CD14-positive monocyte (primary cell): Measurements from ENCODE around the gene SH2B3. TPM values are rescaled to one million over a fixed set of nuclear protein-coding genes. Genes with fewer than 3 reads are reported as not detected.
A peak's percentile ranks its signal among the peaks of the same experiment; 100 is the strongest.
"Not testable (repeated sequence)": the region's sequence is repeated elsewhere in the genome, so short reads cannot be mapped to it uniquely, and the experiment has no call there.

ENCODE experiments used
- DNase-seq, 3 donors: peaks; one replicate each; pipeline ENCODE4 v3.0.0-alpha.2; 2011 to 2022
- H2AFZ ChIP-seq: 2 replicates; pipeline ENCODE4 v1.6.0; 2012; ENCODE audit warnings: mild to moderate bottlenecking, low read depth, low read length, inconsistent platforms; ENCODE audit not compliant: insufficient read depth, poor library complexity, severe bottlenecking
- H3K27ac ChIP-seq, 2 donors: 1 replicate in 1 of 2; 2 replicates in 1 of 2; pipeline ENCODE4 v1.5.1; 2012 to 2013; ENCODE audit warnings: low read length in 2 of 2, control low read depth in 1 of 2, inconsistent platforms in 1 of 2, low read depth in 1 of 2, mild to moderate bottlenecking in 1 of 2
- H3K27me3 ChIP-seq, 2 donors: one replicate each; pipeline versions ENCODE4 v1.6.0 to v1.6.1; 2011 to 2013; ENCODE audit warnings: low read length in 2 of 2; ENCODE audit not compliant: control insufficient read depth in 2 of 2, insufficient read depth in 2 of 2
- H3K36me3 ChIP-seq, 2 donors: replicated peaks in 1 of 2; 1 replicate in 1 of 2; 2 replicates in 1 of 2; pipeline versions ENCODE4 v1.5.1 to v1.6.1; 2012 to 2013; ENCODE audit warnings: low read length in 2 of 2, control low read depth in 1 of 2, inconsistent platforms in 1 of 2, mild to moderate bottlenecking in 1 of 2; ENCODE audit not compliant: insufficient read depth in 2 of 2, control insufficient read depth in 1 of 2
- H3K4me1 ChIP-seq, 2 donors: 1 replicate in 1 of 2; 2 replicates in 1 of 2; pipeline versions ENCODE4 v1.5.1 to v1.6.1; 2012 to 2013; ENCODE audit warnings: low read length in 2 of 2, control low read depth in 1 of 2, inconsistent platforms in 1 of 2, mild to moderate bottlenecking in 1 of 2, moderate library complexity in 1 of 2; ENCODE audit not compliant: insufficient read depth in 2 of 2, control insufficient read depth in 1 of 2
- H3K4me2 ChIP-seq: replicated peaks from 2 replicates; pipeline ENCODE3; 2012; ENCODE audit warnings: low read length, moderate library complexity, mild to moderate bottlenecking; ENCODE audit not compliant: poor library complexity, severe bottlenecking; ENCODE audit errors: extremely low read depth
- H3K4me3 ChIP-seq, 3 experiments: fragments of 200-600 bp in 1 of 3; sonication (generic) in 1 of 3; replicated peaks in 1 of 3; 1 replicate in 2 of 3; 2 replicates in 1 of 3; pipeline ENCODE4 v1.5.1; 2011 to 2013; ENCODE audit warnings: low read length in 3 of 3, mild to moderate bottlenecking in 3 of 3, control low read depth in 2 of 3, low read depth in 2 of 3, inconsistent platforms in 1 of 3, moderate library complexity in 1 of 3
- H3K79me2 ChIP-seq: 2 replicates; pipeline ENCODE4 v1.6.0; 2012; ENCODE audit warnings: mild to moderate bottlenecking, control low read depth, inconsistent platforms, low read length, moderate library complexity; ENCODE audit not compliant: insufficient read depth
- H3K9ac ChIP-seq: 2 replicates; pipeline ENCODE4 v1.6.0; 2017; ENCODE audit warnings: low read length, mild to moderate bottlenecking; ENCODE audit not compliant: insufficient read depth, poor library complexity, severe bottlenecking
- H3K9me3 ChIP-seq, 2 donors: replicated peaks in 1 of 2; 1 replicate in 1 of 2; 2 replicates in 1 of 2; pipeline versions ENCODE4 v1.5.1 to v1.6.1; 2012 to 2013; ENCODE audit warnings: low read length in 2 of 2, control low read depth in 1 of 2; ENCODE audit not compliant: control insufficient read depth in 1 of 2, insufficient read depth in 1 of 2
- H4K20me1 ChIP-seq: 2 replicates; pipeline ENCODE4 v1.6.0; 2012; ENCODE audit warnings: mild to moderate bottlenecking, low read length, control low read depth, moderate library complexity; ENCODE audit not compliant: insufficient read depth
- H3K27ac Mint-ChIP-seq, 7 donors: one replicate each; pipeline ENCODE4 v1.8.0; 2020; ENCODE audit warnings: mild to moderate bottlenecking in 7 of 7, mixed read lengths in 7 of 7, moderate library complexity in 6 of 7, inconsistent platforms in 2 of 7
- H3K27me3 Mint-ChIP-seq, 3 donors: one replicate each; pipeline ENCODE4 v1.8.0; 2021 to 2022; ENCODE audit warnings: low read depth in 3 of 3, mild to moderate bottlenecking in 3 of 3, mixed read lengths in 3 of 3, moderate library complexity in 3 of 3, inconsistent platforms in 1 of 3
- H3K36me3 Mint-ChIP-seq, 2 donors: one replicate each; pipeline ENCODE4 v1.8.0; 2020; ENCODE audit warnings: mixed read lengths in 2 of 2, inconsistent platforms in 1 of 2, mild to moderate bottlenecking in 1 of 2
- H3K4me1 Mint-ChIP-seq: one replicate; pipeline ENCODE4 v1.8.0; 2020; ENCODE audit warnings: mild to moderate bottlenecking, mixed read lengths
- H3K4me3 Mint-ChIP-seq, 2 donors: one replicate each; pipeline ENCODE4 v1.8.0; 2020; ENCODE audit warnings: mild to moderate bottlenecking in 2 of 2, mixed read lengths in 2 of 2, moderate library complexity in 1 of 2
- H3K9me3 Mint-ChIP-seq, 7 donors: one replicate each; pipeline ENCODE4 v1.8.0; 2020 to 2022; ENCODE audit warnings: mixed read lengths in 7 of 7, mild to moderate bottlenecking in 6 of 7, moderate library complexity in 6 of 7, inconsistent platforms in 2 of 7
- WGBS: methylation state at CpG from one replicate; pipeline ENCODE4 v1.1.5; 2013; ENCODE audit warnings: missing lambda C conversion rate; ENCODE audit not compliant: insufficient coverage; 5-methylcytosine and 5-hydroxymethylcytosine counted together
- intact Hi-C, 2 donors: fragments of 100-400 bp; cut with micrococcal nuclease; formaldehyde crosslinking; loops; one replicate each; pipeline versions ENCODE4 v1.15.0 to v1.15.1; 2023
- polyA plus RNA-seq, 3 donors: library from polyadenylated mRNA; depleted of rRNA in 1 of 3; unstranded in 2 of 3; stranded (reverse) in 1 of 3; fragments of 300-500 nt in 2 of 3; fragments of >200 nt in 1 of 3; fragmentation: Illumina TruSeq in 2 of 3; gene quantifications; 1 replicate in 2 of 3; 2 replicates in 1 of 3; pipeline ENCODE4 v1.2.3, GENCODE V29; 2012 to 2021
- TF ChIP-seq, protein P1 (sequence below): fragments of 200-600 bp; IDR thresholded peaks from one replicate; pipeline ENCODE4 v1.8.0; 2022; ENCODE audit warnings: antibody characterized with exemption, mild to moderate bottlenecking

Gene SH2B3
- polyA plus RNA-seq, 3 donors = 15.2 to 136 (median 33.5) TPM

DNA sequence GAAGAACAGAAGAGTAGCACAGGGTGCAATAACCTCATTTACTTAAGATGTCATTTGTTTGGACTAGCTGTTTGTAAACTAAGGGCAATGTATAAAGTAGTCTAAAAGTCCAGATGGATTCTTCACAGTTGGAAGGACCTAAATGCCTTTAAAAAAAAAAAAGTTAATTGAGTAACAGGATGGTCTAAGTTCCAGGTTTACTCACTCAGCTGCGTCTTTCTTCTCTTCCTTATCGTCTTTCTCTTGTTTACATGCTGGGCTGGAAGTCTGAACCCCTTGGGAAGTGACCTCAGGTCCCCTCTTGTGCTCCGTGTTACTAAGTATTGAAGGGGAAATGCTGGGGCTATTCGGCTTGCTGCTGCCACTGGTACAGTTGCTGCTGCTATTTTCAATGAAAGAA, 82.5 kb downstream of the SH2B3 start:
- Mint-ChIP-seq H3K36me3 (peaks cover 66 to 91% of the 10 kb centered on the region in 2 donors), H3K27me3 (no peaks in the 10 kb centered on the region), H3K27ac (peak overlapping the region in 1 of 7 donors; percentile 67), H3K9me3 (no peaks in the 10 kb centered on the region), H3K4me3 (no peak overlapping the region), H3K4me1 (no peaks in the 10 kb centered on the region)
- TF ChIP-seq, protein P1, sequence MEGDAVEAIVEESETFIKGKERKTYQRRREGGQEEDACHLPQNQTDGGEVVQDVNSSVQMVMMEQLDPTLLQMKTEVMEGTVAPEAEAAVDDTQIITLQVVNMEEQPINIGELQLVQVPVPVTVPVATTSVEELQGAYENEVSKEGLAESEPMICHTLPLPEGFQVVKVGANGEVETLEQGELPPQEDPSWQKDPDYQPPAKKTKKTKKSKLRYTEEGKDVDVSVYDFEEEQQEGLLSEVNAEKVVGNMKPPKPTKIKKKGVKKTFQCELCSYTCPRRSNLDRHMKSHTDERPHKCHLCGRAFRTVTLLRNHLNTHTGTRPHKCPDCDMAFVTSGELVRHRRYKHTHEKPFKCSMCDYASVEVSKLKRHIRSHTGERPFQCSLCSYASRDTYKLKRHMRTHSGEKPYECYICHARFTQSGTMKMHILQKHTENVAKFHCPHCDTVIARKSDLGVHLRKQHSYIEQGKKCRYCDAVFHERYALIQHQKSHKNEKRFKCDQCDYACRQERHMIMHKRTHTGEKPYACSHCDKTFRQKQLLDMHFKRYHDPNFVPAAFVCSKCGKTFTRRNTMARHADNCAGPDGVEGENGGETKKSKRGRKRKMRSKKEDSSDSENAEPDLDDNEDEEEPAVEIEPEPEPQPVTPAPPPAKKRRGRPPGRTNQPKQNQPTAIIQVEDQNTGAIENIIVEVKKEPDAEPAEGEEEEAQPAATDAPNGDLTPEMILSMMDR = no peak
- H3K79me2 ChIP-seq = no peaks in the 10 kb centered on the region
- WGBS = 100% methylated on average over 1 of the region's 4 CpGs
- H3K9me3 ChIP-seq = no peaks in the 10 kb centered on the region
- H3K36me3 ChIP-seq = peaks cover 82 to 97% of the 10 kb centered on the region in 2 donors
- no peaks in the 10 kb centered on the region for H3K4me1 ChIP-seq
- H3K27me3 ChIP-seq = no peaks in the 10 kb centered on the region
- DNase-seq = no peak
- no peak overlapping the region for H3K4me2 ChIP-seq
- no peaks in the 10 kb centered on the region for H4K20me1 ChIP-seq
- H2AFZ ChIP-seq = no peak overlapping the region
- H3K4me3 ChIP-seq = no peak overlapping the region
- H3K9ac ChIP-seq = no peak overlapping the region
- intact Hi-C loops = no loop called here
- H3K27ac ChIP-seq = no peak overlapping the region

DNA sequence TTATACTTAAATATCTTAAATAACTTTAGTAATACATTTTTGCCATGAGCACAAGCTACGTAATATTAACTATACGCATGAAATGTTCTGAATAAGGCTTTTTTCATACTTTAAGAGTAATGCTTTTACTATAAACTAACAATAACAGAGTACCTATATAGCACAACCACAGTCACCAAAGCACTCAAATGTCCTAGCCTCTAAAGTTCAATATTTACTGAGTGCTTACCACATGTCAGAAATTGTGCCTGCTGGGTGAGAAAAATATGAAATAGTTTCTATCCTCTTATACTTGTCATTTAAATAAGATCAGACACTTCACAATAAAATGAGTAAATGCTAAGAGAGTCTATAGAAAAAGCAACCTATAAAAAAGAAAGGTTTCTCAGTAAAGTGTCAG, 83.1 kb downstream of the SH2B3 start:
- TF ChIP-seq, protein P1 = no peak
- Histone ChIP-seq H3K4me1 (no peaks in the 10 kb centered on the region), H4K20me1 (no peaks in the 10 kb centered on the region), H3K36me3 (peaks cover 77 to 97% of the 10 kb centered on the region in 2 donors), H3K9ac (no peak overlapping the region), H2AFZ (no peak overlapping the region), H3K79me2 (no peaks in the 10 kb centered on the region), H3K27ac (no peak overlapping the region), H3K9me3 (no peaks in the 10 kb centered on the region), H3K4me3 (no peak overlapping the region), H3K4me2 (no peak overlapping the region), H3K27me3 (no peaks in the 10 kb centered on the region)
- Mint-ChIP-seq H3K4me1 (no peaks in the 10 kb centered on the region), H3K9me3 (no peaks in the 10 kb centered on the region), H3K27me3 (no peaks in the 10 kb centered on the region), H3K36me3 (peaks cover 63 to 91% of the 10 kb centered on the region in 2 donors), H3K27ac (no peak overlapping the region), H3K4me3 (no peak overlapping the region)
- WGBS = no CpG with 5 or more reads among the region's 2 CpGs
- DNase-seq = no peak
- intact Hi-C loops = no loop called here

DNA sequence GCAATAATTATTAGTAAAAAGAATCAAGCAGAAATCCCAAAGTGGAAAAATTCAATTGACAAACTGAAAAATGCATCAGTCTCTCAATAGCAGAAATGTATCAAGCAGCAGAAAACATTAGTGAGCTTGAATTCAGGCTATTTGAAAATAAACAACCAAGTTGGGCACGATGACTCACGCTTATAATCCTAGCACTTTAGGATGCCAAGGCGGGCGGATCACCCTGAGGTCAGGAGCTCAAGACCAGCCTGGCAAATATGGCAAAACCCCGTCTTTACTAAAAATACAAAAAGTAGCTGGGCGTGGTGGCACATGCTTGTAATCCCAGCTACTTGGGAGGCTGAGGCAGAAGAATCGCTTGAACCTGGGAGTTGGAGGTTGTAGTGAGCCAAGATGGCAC, 87.3 kb downstream of the SH2B3 start:
- H2AFZ ChIP-seq, H3K4me1 Mint-ChIP-seq, intact Hi-C loops, H3K4me3 Mint-ChIP-seq, H3K4me1 ChIP-seq, H3K27me3 ChIP-seq, H3K27ac ChIP-seq, H3K9me3 ChIP-seq, H3K9me3 Mint-ChIP-seq, DNase-seq, H3K9ac ChIP-seq, H3K27me3 Mint-ChIP-seq, H3K4me3 ChIP-seq, H4K20me1 ChIP-seq, H3K4me2 ChIP-seq, H3K79me2 ChIP-seq: not testable (repeated sequence)
- H3K27ac Mint-ChIP-seq = peak overlapping the region in 1 of 7 donors; percentile 30
- 93% methylated on average over 5 of the region's 7 CpGs for WGBS
- H3K36me3 Mint-ChIP-seq = peaks cover 61 to 94% of the 10 kb centered on the region in 2 donors
- peaks cover 51 to 96% of the 10 kb centered on the region in 2 donors for H3K36me3 ChIP-seq
